CD4-positive, CD25-positive, alpha-beta regulatory T cell (primary cell): ENCODE measurements around the gene MED28. TPM values are rescaled to one million over a fixed set of nuclear protein-coding genes. Genes with fewer than 3 reads are reported as not detected.

Experiments used
- polyA plus RNA-seq, 4 donors: library from polyadenylated mRNA; unstranded; fragments of 300-500 nt; fragmentation: Illumina TruSeq; gene quantifications; one replicate each; pipeline ENCODE4 v1.2.3, GENCODE V29; 2021
- total RNA-seq: library from RNA; stranded (reverse); gene quantifications from one replicate; pipeline ENCODE4 v1.2.3, GENCODE V29; 2022

Gene MED28
- total and polyA plus RNA-seq, 5 donors from 2014 or later: 32.8 to 61.6 (median 45.4) TPM

Other genes with a start within 250 kb of the MED28 start
- gene QDPR, start 102.6 kb upstream of the MED28 start, total RNA-seq: 7.0 TPM
- gene QDPR, start 102.6 kb upstream of the MED28 start, polyA plus RNA-seq: 10 to 100 TPM; 21.9 to 42.8 (median 30.0) TPM
- not detected for gene CLRN2, start 99.5 kb upstream of the MED28 start, total RNA-seq
- gene CLRN2, start 99.5 kb upstream of the MED28 start, polyA plus RNA-seq: not detected
- gene LAP3, start 37.4 kb upstream of the MED28 start, total RNA-seq: 65.4 TPM
- 10 to 100 TPM; 50.9 to 68.5 (median 62.8) TPM for gene LAP3, start 37.4 kb upstream of the MED28 start, polyA plus RNA-seq
- not detected for gene FAM184B, start 167.0 kb downstream of the MED28 start, total RNA-seq
- under 1 TPM in 1 of 4 donors, not detected in 3; 0.03 TPM for gene FAM184B, start 167.0 kb downstream of the MED28 start, polyA plus RNA-seq
- gene DCAF16, start 196.1 kb downstream of the MED28 start, total RNA-seq: 82.3 TPM
- gene DCAF16, start 196.1 kb downstream of the MED28 start, polyA plus RNA-seq: 10 to 100 TPM; 16.8 to 28.4 (median 17.7) TPM
- 1.8 TPM for gene NCAPG, start 196.3 kb downstream of the MED28 start, total RNA-seq
- gene NCAPG, start 196.3 kb downstream of the MED28 start, polyA plus RNA-seq: 1 to 10 TPM; 1.0 to 4.5 (median 2.6) TPM